T-helper 1 cell (primary cell): ENCODE data around the gene CPED1.
"Not testable (repeated sequence)": the region's sequence is repeated elsewhere in the genome, so short reads cannot be mapped to it uniquely, and the experiment has no call there.

Experiments
- DNase-seq, 5 donors: peaks; one replicate each; pipeline ENCODE4 v3.0.0-alpha.2; 2012 to 2020

Gene CPED1

DNA sequence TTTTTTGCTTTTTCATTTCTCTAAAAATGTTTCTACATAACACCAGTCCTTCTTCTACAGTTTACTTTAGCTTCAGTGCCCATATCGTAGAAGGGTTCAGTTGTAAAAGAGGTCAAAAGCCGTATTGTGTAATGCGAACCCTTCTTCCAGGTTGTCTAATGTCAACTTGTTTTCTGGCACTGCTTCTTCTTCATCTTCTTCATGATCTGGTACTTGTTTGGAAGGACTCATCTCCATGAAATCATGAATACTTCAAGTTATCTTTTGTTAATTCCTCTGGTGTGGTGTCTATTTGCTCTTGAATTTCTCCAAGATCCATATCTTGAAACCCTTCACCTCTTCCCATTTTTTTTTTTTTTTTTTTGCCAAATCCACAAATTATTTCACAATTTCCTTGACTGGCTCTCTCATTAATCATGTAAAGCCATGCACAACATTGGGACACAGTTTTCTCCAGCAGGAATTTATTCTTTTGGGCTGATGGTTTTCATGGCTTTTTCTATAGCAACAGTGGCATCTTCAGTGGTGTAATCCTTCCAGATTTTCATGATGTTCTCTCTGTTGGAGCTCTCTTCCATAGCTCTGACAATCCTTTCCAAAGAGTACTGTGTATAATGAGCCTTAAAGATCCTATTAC, 85.1 kb downstream of the CPED1 start:
- no peak for DNase-seq

DNA sequence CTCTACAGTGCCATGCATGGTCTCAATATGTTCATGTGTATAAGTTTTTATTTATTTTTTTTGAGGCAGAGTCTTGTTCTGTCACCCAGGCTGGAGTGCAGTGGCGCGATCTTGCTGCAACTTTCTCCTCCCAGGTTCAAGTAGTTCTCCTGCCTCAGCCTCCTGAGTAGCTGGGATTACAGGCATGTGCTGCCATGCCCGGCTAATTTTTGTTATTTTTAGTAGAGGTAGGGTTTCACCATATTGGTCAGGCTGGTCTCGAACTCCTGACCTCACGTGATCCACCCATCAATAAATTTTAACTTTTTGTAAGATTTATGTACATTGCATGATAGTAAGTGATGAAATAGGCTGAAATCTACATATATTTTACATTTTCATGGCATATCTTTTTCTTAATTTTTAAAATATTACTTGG, 86.9 kb downstream of the CPED1 start:
- DNase-seq = not testable (repeated sequence)

DNA sequence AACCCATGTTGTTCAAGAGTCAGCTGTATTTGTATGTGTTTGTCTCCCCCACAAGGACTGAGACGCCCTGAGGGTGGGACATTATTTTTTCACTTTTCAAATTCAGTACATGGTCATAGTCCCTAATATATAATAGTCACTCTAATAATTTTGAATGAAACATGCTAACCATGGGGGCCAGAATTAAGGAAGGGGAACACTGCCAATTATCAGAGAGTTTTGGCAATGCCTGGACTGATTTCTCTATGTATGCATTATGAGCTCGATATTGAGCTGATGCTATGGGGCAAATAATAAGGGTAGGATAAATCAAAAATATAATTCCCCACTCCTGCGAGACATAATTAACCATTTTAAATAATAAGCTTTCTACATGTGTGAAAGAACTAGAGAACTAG, 87.4 kb downstream of the CPED1 start:
- no peak for DNase-seq

DNA sequence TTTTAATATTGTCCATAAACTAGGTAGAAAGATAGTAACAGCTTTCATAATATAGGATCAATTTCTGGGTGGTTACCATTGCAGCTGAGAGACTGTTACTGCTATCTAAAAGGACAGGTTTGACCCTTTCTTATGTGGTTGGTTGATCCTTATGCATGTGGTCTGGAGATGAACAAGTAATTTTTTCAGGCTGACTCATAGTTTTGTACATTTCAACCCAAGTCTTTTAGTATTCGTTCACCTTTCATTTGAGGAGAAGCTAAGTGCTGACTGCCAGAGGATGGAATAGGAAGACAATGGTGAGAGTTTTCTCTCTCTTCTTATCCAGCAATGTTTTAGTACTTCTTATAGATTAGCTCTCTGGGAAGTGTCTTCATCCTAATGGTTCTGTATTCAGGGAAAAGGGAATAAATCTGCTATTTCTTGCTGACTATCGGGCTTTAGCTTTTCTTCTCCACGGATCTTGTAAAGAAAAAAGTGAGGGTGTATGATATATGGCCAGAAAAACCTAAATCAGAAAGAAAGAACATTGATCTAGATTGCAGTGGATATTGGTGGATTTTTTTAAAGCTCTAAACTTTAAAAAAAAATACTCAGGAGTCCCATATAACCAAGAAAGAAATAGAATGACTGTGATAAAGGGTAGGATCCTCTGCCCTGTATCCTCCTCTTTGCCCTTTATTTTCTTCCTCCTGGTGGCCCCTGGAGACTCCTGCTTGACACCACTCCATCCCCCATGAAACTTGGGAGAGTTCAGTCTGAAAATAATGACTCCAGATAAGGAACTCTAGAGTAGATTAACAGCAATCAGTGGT, 88.0 kb downstream of the CPED1 start:
- DNase-seq = no peak

DNA sequence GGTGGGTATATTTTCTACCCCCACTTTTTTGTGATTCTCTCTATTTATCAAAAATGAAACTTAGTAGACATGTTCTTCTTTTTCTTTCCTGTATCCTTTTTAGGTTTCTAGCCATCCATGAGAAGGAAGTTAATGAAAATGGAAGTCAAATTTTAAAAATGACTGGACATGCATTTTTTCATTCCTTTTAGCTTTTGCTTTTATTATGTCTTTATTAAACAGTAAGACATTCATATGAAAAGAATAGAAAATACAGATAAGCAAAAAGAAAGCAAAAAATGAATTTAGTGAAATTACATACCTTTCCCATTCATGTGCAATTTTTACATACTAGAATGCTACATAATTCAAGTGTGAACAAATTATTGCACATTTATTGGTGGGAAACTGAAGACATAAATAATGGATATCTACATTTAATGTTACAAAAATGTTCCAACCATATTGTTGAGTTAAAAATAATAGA, 88.7 kb downstream of the CPED1 start:
- DNase-seq = no peak

DNA sequence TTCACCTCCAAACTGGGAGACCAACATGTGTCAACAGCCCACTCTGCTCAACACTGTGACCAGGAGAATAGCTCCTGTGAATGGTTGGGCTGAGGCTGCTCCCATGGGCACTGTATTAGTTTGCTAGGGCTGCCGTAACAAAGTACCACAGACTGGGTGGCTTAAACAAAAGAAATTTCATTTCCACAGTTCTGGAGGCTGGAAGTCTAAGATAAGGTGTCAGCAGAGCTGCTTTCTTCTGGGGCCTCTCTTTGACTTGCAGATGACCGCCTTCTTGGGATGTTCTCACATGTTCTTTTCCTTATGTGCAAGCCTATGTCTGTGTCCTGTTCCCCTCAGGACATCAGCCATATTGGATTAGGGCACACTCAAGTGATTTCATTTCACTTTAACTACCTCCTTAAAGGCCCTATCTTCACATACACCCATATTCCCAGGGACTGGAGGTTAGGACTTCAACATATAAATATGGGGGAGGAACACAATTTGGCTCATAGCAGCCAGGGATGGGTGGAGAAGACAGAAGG, 90.3 kb downstream of the CPED1 start:
- no peak for DNase-seq

DNA sequence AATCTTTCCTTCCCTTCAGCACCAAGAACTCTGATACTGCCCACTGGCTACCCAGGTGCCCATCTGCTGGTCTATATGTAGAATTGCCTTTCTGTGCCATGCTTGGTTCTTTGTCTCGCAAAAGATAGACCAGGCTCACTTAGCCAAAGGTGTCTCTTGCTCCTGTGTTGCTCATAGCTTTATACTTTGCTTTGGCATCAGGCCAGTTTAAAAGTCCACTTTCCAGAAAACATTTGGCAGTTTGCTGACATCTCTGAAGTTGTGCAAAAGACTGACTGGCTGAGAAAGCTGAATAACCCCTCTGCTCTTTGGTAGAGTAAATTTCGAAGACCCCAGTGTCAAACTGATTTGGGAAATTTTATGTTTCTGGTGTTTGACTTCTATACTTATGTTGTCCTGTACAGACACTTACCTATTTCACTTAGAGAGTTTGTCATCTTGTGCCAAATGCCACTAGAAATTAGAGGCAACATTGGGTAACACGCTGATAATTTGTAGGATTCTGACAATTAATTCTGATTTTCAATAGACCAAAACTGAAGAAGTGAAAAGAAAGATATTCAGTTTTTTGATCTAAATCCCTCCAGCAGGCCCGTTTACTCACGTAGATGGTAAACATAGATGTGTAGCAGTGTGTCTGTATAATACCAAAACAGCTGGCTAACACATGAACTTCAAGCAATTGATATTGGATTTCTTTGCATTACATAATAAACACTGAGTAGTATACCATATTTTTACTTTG, 91.1 kb downstream of the CPED1 start:
- DNase-seq = no peak

DNA sequence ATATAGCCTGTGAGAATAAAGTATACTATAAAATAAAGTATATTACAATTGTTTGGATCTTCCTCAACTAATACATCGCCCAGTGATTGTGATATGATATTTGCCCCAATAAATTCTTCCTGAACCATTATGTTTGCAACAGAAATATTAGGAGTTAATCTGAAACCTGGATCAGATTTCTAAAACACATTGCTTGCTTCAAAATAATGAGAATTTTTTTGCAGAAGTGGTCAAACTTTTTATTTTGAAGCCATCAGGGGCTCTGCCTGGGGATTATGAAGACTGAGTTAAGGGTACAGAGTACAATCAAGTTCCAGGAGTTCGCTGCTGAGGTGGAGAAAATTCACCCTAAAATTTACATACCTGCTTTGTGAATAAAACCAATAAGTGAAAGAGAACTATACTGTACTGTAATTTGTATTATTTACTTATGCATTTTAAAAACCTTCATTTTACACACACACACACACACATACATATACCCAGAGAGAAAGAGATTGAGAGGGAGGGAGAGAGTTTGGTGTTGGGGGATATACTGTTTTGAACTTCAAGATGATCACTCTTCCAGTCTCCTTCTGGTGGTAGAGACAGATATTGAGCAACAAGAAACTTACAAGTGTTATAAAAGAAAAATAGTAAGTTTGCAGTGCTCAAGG, 91.9 kb downstream of the CPED1 start:
- no peak for DNase-seq

DNA sequence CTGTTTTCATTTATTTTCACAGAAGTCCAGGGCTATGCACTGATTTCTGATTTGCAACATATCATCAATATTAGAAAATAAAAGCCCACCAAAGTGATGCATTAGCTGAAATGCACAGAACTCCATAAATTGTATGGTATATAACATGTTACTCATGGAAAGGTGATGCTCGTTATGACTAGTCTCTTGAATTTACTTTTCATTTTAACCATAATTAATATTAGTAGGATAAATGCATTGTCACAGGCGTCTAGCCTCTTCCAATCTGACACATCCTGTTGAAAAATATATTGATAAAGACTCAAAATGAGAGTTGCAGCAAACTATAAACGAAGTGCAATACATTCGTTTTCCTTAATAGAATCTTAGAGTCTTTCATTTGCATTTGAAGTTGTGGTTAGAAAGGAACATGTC, 92.4 kb downstream of the CPED1 start:
- DNase-seq = no peak

DNA sequence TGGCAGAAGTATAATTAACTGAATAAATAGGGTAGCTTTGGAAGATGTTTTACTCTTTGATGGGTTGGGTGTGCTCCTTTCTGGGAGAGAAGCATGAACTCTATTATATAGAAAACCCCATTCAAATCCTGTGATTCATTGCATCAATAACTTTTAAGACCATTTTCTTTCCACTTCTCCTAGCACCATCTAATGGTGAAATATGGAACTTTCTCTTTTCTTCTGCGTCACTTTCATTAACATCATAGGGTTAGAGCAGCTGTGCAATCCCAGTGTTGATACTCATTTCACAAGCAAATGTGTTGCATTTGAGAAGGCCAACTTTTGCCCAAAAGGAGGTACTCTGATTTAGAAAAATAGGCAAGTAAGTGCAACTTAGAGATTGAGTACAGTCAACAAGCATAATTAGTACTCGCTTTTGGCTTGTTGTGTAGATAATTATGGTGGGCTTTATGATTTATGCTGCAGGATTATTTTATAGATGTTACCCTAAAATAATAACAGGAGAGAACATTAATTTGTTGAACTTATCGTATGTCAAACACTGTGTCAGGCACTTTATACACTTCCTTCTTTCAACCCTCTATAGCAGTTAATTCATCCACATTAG, 92.9 kb downstream of the CPED1 start:
- DNase-seq = peak in 1 of 5 donors; percentile 34

DNA sequence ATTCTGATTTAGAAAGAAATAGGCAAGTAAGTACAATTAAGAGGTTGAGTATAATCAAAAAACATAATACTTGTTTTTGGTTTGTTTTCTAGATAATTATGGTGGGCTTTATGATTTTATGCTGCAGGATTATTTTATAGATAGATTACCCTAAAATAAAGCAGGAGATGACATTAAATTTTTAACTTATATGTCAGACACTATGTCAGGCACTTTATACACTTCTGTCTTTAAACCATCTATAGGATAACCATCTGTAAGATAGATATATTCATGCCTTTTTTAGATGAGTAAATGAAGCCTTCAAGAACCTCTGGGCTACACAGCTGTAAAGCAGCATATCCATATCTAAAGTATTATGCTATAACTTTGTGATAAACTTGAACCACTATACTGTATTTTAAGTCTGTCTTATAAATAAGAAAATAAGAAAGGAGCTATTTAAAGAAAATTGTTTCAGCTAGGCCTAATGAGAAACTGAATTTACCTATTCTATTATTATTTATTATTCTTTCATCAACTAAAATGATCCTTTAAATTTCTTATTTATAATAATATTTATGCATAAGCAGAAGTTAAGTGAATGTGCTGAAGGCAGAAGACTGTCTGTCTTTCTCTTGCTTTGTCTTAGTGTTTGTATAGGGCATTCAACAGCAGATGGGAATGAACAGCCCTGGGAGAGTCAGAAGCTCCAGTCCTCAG, 94.0 kb downstream of the CPED1 start:
- no peak for DNase-seq

DNA sequence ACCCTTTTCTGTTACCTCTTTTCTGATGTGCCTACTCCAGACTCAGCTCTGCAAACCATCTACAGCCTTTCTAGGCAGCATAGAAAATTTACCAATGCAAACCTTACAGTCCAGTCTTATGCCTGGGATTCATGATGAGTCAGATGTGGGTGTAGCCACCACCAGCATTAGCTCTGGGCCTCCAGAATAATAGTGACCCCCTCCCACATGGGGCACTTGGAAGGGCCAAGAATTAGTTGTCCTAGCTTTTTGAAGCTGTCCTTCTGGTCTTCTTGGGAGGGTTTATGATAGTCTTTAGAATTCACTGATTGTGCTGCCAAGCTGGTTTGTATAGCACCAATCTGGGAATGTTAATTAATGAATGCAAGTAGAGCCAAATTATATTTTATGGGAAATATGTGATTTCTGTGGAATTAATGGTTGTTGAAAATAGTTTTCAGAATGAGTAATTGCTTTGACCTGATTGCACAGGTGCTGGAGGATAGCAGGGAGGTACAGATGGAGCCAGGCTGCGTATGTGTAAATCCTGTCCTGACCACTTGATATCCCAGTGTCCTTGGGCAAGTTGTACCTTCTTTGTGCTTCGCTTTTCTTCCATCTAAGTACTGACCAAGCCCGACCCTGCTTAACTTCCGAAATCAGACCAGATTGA, 94.8 kb downstream of the CPED1 start:
- no peak for DNase-seq

DNA sequence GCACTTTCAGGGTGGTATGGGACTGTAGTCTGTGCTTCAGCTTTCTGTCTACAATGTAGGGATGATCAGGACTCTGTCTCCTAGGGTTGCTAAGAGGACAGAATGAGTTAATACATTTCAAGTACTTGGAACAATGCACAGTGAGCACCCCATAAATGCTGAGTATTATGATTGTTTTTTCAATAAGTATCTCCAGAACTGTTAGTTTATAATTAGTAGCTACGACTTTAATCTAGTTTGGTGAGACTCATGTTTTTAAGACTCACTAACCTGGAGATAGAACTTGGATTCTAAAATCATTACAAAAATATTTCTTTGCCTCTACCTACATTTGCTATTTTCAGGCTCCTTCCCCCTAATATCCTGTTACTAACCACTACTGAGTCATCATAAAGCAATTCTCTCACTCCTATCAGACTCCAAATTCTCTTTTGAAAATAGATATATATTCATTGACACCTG, 95.3 kb downstream of the CPED1 start:
- DNase-seq = no peak

DNA sequence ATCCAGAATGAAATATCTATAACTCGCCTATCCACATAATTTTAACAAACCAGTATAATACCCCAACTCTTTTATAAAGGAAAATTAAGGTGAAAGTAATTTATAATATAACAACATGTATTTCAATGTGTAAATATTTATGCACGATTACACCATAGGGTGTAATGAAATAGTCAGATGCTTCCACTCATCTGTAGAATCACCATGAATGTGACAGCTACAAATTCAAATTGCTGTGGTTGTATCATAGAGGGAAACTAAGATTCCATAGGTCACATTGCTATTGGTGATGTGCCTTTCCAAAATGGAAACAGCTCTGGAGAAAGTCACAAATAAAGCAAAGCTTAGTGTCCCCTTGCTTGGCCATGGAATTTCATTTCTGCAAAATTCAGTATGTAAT, 95.7 kb downstream of the CPED1 start:
- no peak for DNase-seq

DNA sequence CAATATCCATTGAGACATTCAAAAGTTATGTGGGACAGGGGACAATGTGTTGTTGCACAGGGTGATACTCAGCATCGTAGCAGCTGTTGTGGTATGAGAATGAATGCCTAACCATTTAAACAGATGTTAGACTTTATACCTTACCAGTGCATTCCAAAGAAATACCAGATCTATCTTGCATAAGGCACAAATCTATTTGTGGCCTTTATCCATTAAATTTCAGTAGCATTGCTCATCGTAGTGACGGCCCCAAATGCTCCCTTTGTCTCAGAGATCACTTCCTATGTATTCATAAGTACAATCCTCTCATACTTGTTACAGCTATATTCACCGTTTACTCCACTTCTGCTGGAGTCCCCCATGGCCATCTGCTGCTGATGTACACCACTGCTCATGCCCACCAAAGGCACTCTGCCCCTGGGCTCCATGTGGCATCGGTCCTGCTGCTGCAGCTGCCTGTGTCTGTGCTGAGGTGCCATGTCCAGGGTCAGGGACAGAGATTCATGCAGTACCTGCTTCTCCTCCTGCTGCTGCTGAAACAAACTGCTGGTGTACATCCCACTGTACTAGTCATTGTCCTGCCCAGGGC, 96.3 kb downstream of the CPED1 start:
- DNase-seq = no peak

DNA sequence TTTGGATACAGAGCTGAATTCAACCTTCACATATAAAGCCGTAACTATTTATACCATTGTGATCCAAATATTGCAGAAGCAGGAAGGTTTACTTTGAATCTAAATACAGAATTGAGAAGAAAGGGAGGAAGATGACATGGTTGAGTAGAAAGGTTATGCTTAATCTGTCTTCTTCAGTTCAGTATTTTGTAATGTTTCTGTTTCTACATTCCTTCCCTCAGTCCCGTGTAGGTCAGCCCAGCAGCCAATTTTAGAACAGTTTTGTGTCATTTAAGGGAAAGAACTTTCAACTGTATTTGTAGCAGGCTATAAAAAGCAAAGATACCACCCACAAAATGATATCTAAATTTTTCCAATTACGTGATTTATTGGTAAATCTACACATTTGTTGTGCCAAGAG, 97.4 kb downstream of the CPED1 start:
- DNase-seq = no peak

DNA sequence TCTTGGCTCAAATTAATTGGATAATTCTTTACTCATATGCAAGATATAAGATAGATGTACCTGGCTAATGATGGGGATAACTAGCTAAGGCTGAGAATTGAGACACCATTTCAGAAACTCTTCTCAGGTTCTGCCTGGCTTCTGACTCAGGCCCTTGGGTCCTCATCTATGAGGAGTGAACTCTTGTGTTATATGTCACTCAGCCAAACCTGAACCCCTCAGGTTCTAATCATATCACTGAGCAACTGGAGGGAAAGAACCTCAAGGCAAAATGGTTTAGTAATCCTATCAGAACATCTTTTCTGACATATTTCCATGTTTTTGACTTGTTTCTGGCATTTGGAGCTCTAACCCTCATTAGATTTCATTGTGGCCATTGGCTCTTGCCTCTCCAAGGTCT, 100.4 kb downstream of the CPED1 start:
- no peak for DNase-seq

DNA sequence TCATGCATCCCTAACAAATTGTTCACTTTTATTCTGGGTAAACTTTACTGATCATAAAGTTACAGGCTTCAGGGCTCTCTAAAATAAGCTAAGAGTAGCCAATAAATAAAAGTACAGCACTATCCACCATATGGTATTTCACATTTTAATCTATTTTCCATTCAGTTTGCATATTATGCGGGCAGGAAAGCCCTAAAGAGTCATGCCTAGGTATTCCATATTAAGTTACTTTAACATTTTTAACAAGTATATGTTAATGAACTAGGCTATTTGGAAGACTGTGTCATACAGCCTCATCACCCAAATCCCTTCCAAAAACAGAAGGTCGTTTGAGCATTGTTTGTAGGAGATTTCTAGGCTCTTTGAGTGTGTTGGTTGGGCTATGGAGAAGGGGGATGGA, 106.3 kb downstream of the CPED1 start:
- DNase-seq = no peak

DNA sequence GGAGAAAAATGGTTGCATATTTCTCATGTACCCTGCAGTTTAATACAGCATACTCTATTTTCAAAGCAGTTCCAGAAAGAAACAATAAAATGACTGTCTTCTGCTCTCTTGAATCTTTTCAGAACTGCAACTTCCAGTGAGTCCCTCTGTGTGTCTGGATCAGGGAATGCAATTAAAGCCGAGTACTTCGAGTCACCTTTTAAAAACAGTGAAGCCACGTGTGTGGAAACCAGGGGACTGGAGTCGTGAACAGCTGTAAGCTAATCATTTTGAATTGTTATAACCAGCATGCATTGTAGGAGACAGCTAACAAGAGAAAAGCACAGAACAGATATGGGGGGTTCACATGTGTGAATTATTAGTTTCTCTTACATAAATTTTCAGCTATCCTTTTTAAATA, 109.1 kb downstream of the CPED1 start:
- no peak for DNase-seq

DNA sequence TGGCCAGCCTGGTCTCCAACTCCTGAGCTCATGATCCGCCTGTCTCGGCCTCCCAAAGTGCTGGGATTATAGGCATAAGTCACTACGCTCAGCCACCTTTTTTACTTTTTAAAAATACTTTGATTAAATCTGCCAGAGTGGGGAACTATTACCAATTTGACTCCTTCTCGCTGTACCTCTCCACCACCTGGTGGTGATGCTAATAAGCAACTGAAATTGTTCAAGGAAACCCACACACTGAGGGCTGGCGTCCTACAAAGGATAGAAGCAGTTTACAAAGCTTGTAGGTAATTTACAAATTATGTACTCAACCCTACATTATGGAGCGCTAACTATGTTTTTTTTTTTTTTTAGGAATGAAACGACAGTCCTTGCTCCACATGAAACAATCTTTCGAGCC, 111.1 kb downstream of the CPED1 start:
- DNase-seq = no peak

DNA sequence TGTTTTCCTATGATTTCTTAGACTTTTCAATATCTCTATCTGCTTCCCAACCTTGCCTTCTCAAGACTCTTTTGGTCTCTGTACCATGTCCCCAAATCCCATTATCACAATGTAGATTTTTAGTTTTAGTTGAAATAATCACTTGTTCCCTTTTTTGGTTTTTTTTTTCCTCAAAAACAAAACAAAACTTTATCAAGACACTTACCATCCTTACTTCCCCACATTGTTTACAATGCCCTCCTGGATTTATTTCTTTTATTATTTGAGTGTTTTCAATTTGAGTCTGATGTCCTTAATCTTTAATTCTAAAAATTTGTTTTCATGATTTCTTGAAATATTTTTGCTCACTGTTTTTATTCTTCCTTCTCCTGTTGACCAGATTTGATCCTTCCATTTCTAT, 112.6 kb downstream of the CPED1 start:
- DNase-seq = no peak
